Activated CD8-positive, alpha-beta memory T cell treated with anti-CD3 and anti-CD28 coated beads for 36 hours (primary cell): ENCODE data around the gene LRRC8E. TPM values are rescaled to one million over a fixed set of nuclear protein-coding genes. Genes with fewer than 3 reads are reported as not detected.

Source experiments
- CTCF ChIA-PET: fragments of 350-600 bp; sonication (Branson Sonifier 250); formaldehyde crosslinking; loops from one replicate; lab custom pipeline; 2021; ENCODE audit warnings: antibody characterized with exemption; lab: Charles Lee
- POLR2A ChIA-PET: fragments of 350-600 bp; sonication (Branson Sonifier 250); formaldehyde crosslinking; loops from one replicate; lab custom pipeline; 2021; ENCODE audit warnings: antibody characterized with exemption; lab: Charles Lee
- total RNA-seq, 2 experiments: library from RNA; stranded (reverse); gene quantifications; one replicate each; pipeline ENCODE4 v1.2.3, GENCODE V29; 2021

Gene LRRC8E
- total RNA-seq, 2 experiments from 2014 or later, result not detected

DNA sequence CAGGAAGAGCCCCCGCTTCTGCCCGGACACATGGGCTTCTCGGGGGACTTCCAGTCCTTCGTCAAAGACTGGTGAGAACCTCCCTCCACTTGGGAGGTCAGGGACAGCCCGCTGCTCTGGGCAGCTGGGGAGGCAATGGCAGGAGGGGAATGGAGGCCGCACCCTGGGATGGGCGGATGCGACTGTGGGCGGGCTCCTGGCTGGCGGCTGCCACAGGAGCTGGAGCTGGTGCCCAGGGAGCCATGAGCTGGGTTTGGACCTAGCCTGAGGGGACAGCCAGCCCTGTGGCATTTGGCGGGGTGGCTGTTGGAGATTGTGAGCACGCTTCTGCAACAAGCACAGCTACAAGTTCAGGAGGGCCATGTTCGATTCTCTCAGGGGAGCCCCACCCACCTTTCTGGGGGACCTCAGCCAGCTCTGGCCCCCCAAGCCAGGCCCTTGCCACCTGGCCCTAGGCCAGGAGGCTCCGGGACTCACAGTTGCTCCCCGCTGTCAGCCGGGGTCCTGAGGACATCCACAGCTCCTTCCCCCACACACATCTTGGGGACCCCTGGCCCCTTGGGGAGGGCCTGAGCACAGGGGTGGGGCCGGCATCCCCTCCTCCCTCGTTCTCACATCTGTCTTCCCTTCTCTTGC, 23.3 kb downstream of the LRRC8E start:
- ChIA-PET POLR2A (no interaction called here), CTCF (interaction anchor here (1.0 kb wide), 1 partner anchor 9 kb away, joined by 3 read pairs; no protein-coding TSS in a partner anchor)

DNA sequence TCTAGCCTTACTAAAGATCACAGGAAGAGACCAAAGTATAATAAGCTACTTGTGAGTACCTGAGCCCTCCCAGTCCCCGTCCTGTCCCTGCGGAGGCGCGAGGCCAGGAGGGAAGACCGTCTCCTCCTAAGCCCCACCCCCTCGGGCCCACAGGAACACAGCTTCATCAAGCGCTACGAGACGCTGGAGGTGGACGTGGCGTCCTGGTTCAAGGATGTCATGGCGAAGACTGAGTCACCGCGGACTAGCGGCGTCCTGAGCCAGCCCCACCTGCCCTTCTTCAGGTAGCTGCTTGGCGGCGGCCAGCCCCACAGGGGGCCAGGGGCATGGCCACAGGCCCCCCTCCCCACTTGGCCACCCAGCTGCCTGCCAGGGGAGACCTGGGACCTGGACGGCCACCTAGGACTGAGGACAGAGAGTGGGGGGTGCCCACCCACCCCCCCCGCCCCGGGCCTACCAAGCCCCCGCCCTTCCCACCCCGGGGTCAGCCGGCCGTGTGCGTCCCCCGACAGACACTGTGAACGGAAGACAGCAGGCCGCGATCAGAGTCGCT, 23.9 kb downstream of the LRRC8E start:
- ChIA-PET CTCF (interaction anchor here (1.0 kb wide), 1 partner anchor 10 kb away, joined by 3 read pairs; no protein-coding TSS in a partner anchor), POLR2A (no interaction called here)

DNA sequence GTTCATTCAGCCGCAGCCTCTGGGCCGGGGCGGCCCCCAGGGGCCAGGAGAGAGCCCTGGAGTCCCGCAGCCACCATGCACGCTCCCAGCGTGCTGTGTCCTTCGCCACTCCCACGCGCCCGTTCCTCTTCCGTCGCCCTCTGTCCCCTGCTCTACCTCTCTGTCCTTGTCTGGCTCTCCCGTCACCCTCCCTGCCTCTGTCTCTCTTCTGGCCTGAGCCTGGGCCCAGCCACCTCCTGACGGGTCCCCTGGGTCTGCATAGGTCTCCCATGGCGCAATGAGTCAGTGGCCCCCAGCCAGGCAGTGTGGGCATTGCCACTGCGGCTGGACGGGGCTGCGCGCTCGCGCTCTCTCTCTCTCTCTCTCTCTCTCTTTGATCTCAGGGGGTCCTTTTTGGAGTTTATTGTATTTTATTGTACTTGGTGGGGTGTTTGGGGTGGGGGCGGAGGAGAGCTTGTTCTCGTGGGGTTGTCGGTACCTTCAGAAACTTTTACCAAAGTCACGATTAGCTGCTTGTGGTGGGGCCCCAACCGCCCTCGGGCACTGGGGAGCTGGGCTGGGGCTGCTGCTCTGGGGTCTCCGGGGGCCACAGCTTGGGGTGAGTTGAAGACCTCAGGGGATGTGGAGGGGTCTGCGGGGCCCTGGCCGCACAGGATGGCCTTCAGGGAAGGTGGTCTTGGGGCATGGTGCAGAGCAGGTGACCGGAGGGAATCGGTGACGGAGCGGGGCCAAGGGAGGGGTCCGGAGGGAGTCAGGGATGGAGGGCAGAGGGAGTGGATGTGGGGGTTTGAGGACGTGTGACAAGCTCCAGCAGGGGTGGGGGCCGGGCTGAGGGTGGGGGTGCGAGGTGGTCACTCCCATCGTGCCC, 24.6 kb downstream of the LRRC8E start:
- ChIA-PET POLR2A (no interaction called here), CTCF (interaction anchor here (0.7 kb wide), 1 partner anchor 17 kb away, joined by 3 read pairs; no protein-coding TSS in a partner anchor)

DNA sequence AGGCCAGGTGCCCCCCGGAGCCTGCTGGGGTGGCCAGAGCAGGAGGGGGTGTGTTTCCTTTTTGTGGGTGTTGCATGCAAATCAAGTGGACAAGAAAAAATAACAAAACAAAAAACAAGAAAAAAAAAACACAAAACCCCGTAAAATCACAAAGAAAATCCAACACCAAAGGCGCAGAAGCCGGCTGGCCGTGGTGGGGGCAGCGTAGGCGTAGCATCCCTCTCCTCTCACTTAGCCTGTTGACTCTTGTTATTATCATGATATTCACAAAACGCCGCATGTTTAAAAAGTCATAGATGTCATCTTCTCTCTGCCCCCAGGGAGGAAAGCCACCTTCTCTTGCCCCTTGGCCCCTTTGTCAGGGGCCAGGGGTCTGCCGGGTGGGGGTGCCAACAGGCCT, 25.3 kb downstream of the LRRC8E start:
- ChIA-PET CTCF (interaction anchor here (0.7 kb wide), 1 partner anchor 16 kb away, joined by 3 read pairs; no protein-coding TSS in a partner anchor), POLR2A (no interaction called here)

DNA sequence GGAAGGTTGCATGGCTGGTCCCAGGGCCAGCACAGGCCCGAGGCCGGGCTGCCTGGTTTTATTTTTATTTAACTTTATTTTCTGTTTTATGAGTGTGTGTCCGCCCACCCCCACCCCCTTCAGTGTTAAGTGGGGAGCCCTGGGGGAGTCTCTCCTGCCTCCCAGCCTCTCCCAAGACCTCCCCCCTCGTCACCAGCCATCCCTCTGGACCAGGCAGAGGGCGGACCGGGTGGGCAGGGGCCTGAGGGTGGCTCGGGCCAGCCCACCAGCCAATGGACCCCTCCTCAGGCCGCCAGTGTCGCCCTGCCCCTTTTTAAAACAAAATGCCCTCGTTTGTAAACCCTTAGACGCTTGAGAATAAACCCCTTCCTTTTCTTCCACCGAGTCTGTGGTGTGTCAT, 25.8 kb downstream of the LRRC8E start:
- ChIA-PET CTCF (no interaction called here), POLR2A (interaction anchor here (1.0 kb wide), 1 partner anchor 45 kb away, joined by 4 read pairs; no protein-coding TSS in a partner anchor)

DNA sequence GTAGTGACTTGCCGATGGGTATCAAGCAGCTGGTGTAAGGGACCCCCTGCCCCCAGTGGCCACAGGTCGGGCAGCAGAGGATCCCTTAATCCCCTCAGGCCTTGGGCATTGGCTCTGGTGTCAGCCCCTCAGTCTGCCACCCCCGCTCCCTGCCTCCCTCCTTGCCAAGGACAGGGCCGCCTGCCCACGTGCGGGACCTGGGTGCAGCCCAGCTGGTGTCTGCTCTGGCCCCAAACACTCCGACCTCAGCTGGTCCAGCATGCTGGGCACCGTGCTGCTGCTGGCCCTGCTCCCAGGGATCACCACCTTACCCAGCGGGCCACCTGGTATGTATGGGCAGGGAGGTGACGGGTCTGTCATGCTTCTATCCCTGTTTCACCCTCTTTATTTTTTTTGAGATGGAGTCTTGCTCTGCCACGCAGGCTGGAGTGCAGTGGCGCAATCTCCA, 26.3 kb downstream of the LRRC8E start, which contains the start of gene TGFBR3L:
Gene TGFBR3L, plus strand, starts transcription at position 233 of the 448 bp plus-strand sequence.
- POLR2A ChIA-PET, result interaction anchor here (1.0 kb wide), 1 partner anchor 46 kb away, joined by 4 read pairs; no protein-coding TSS in a partner anchor

DNA sequence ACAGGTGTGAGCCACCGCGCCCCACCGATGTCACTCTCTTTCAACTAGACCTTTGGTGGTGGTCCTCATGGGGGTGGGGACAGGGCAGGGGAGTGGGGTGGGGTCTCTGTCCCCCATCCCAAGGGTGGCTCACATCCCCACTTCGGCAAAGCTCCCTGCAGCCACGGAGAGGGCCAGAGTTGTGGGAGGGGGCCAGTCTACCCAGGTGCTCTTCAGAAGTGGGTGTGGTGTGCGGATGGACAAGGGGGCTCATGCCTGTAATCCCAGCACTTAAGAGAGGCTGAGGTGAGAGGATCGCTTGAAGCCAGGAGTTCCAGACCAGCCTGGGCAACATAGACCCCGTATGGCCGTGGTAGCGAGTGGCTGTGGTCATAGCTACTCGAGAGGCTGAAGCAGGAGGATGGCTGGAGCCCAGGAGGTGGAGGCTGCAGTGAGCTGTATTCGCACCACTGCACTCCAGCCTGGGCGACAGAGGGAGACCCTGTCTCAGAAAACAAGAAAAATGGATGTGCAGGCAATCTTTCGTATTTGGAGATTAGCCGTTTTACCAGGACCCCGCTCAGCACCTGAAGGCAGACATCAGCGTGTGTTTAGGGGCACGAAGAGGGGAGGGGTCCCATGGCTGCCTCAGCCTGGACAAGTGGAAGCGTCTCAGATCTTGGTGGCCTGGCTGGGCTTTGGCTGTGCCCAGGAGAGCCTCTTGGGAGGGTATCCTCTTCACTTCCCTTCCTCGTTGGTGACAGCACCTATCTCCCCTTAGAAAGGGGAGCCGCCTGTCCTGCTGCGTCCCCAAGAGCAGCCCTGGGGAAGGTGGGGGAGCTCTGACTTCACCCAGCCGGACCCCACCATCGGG, 27.2 kb downstream of the LRRC8E start:
- ChIA-PET POLR2A (interaction anchor here (0.6 kb wide), 2 partner anchors 311 to 846 kb away, joined by 3 to 4 read pairs; partner anchors contain the start of gene ZNF557), CTCF (interaction anchor here (0.8 to 4.9 kb wide), 4 partner anchors 12 to 54 kb away, joined by 3 to 24 read pairs (median 4); partner anchors contain the start of gene MAP2K7)

More for the DNA sequence above, 26.3 kb downstream of the LRRC8E start, which contains the start of gene TGFBR3L:
- CTCF ChIA-PET, result interaction anchor here (0.8 kb wide), 1 partner anchor 54 kb away, joined by 3 read pairs; no protein-coding TSS in a partner anchor

DNA sequence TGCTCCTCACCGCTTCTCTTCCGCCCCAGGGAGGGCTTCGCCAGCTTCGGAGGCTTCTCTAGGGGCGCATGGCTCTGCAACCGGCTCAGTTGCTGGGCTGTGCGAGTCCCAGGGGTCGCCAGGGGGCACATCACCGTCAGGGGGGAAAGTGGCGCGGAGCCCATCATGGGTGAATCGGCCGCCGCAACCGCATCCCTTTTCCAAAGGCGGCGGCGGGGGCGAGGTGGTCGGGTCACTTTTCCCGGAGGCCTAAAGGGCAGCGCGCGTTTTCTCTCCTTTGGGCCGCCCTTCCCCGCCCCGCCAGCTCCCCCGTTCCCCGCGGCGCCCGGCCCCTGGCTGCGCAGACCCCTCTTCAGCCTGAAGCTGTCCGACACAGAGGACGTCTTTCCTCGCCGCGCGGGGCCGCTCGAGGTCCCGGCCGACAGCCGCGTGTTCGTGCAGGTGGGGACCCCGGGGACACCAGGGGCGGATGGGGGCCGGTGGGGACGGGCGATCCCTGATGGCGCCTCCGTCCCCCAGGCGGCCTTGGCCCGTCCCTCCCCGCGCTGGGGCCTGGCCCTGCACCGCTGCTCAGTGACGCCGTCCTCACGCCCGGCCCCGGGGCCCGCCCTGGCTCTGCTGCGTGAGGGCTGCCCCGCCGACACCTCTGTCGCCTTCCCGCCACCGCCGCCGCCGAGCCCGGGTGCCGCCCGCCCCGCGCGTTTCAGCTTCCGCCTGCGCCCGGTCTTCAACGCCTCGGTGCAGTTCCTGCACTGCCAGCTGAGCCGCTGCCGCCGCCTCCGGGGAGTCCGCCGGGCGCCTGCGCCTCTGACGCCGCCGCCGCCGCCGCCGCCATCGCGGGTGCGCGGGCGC, 28.0 kb downstream of the LRRC8E start:
- CTCF ChIA-PET, result interaction anchor here (0.9 to 4.9 kb wide), 5 partner anchors 8 to 28 kb away, joined by 3 to 24 read pairs (median 8); partner anchors contain the start of genes MAP2K7 and TIMM44
- POLR2A ChIA-PET, result interaction anchor here (0.6 kb wide), 2 partner anchors 312 to 847 kb away, joined by 3 to 4 read pairs; partner anchors contain the start of gene ZNF557

DNA sequence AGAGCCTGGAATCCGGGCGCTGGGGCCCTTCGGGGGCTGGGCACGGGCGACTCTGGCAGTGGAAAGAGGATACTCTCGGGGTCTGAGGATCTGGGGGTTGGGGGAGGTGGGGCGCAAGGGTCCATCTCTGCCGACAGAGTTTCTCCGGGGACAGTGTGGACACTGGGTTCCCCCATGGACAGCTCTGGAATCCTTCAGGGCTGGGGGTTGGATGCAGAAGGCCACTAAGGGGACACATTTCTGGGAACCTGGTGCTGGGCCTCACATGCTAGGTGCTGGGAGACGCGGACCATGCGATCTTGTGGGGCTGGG, 28.6 kb downstream of the LRRC8E start:
- CTCF ChIA-PET, result interaction anchor here (1.0 to 4.9 kb wide), 5 partner anchors 9 to 90 kb away, joined by 3 to 24 read pairs (median 8); partner anchors contain the start of genes MAP2K7 and TIMM44
- POLR2A ChIA-PET, result no interaction called here

DNA sequence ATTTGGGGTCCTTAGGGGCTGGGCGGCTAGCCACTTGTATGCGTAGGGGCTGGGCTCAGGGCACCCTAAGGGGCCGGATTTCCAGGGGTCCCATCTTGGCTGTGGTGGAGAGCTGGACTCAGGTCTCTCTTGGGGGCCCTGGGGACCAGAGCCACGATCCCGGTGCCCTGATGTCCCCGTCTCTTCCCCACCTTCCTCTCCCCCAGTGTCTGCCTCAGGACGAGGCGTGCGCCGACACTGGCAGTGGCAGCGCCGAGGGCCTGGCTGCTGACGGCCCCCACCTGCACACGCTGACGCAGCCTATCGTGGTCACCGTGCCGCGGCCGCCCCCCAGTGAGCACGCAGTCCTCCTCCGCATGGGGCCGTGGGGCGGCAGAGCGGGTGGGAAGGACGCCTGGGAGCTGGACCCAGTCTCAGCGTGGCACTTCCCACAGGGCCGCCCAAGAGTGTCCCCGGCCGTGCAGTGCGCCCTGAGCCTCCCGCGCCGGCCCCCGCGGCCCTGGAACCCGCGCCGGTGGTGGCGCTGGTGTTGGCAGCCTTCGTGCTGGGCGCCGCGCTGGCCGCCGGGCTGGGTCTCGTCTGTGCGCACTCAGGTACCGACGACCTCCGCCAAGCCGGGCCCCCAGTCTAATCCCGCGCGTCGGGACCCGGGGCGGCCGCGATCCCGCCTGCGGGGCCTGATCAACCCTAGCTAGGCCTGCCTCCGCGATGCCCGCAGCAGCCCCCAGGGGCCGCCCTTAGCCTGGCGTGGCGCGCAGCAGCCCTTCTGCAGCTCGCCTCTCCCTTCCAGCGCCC, 29.2 kb downstream of the LRRC8E start:
- ChIA-PET CTCF (interaction anchor here (0.8 to 4.9 kb wide), 7 partner anchors 9 to 91 kb away, joined by 3 to 24 read pairs (median 4); partner anchors contain the start of genes ELAVL1, MAP2K7 and TIMM44), POLR2A (interaction anchor here (0.6 kb wide), 1 partner anchor 137 kb away, joined by 3 read pairs; no protein-coding TSS in a partner anchor)

DNA sequence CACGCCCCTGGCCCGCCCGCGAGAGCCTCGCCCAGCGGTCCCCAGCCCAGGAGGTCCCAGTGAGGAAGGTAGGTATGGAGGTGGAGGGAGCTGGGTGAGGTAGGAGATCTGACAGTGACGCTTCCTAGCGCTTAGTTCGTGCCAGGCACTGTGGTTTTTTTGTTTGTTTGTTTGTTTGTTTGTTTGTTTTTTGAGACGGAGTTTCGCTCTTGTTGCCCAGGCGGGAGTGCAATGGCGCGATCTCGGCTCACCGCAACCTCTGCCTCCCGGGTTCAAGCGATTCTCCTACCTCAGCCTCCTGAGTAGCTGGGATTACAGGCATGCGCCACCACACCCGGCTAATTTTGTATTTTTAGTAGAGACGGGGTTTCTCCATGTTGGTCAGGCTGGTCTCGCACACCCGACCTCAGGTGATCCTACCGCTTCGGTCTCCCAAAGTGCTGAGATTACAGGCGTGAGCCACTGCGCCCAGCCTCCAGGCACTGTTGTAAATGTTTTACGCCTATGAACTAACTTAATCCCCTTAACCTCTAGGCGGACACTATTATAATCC, 29.8 kb downstream of the LRRC8E start:
- ChIA-PET CTCF (interaction anchor here (0.8 to 4.9 kb wide), 7 partner anchors 10 to 91 kb away, joined by 3 to 24 read pairs (median 4); partner anchors contain the start of genes ELAVL1, MAP2K7 and TIMM44), POLR2A (interaction anchor here (0.6 kb wide), 1 partner anchor 137 kb away, joined by 3 read pairs; no protein-coding TSS in a partner anchor)

DNA sequence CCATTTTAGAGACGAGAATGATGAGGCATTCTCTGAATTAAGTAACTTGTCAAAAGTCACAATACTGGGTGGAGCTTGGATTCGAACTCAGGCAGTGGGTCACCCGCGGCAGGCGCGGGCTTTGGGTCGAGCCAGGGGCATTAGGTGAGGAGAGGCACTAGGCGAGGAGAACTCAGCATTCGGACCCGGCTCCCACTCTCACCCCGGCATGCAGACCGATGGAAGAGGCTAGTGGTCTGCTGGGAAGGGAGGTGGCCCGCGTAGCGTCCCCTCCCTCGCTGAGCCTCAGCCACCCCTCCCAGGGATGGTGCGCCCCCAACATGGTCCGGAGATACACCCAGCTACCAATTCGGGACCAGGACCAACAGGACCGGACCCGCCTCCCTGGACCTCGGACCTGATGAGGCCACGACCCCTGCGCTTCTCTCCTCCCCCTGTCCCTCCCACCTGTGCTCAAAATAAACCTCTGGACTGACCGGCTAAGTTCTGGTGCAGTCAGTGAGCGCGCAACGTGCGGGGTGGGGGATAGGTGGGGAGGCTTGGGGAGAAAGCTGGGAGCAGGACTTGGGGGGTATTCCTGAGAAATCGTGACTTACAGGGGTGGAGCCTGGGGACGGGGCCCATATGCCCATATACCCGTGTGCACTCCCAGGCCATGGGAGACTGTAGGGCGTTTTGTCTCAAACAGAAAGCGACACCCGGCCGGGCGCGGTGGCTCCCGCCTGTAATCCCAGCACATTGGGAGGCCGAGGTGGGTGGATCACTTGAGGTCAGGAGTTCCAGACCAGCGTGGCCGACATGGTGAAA, 30.5 kb downstream of the LRRC8E start:
- CTCF ChIA-PET, result interaction anchor here (0.6 to 4.9 kb wide), 9 partner anchors 10 to 913 kb away, joined by 3 to 24 read pairs (median 5); partner anchors contain the start of genes ELAVL1, MAP2K7 and TIMM44
- POLR2A ChIA-PET, result interaction anchor here (0.6 to 0.7 kb wide), 2 partner anchors 25 to 350 kb away, joined by 3 to 4 read pairs; partner anchors contain the start of gene TIMM44

DNA sequence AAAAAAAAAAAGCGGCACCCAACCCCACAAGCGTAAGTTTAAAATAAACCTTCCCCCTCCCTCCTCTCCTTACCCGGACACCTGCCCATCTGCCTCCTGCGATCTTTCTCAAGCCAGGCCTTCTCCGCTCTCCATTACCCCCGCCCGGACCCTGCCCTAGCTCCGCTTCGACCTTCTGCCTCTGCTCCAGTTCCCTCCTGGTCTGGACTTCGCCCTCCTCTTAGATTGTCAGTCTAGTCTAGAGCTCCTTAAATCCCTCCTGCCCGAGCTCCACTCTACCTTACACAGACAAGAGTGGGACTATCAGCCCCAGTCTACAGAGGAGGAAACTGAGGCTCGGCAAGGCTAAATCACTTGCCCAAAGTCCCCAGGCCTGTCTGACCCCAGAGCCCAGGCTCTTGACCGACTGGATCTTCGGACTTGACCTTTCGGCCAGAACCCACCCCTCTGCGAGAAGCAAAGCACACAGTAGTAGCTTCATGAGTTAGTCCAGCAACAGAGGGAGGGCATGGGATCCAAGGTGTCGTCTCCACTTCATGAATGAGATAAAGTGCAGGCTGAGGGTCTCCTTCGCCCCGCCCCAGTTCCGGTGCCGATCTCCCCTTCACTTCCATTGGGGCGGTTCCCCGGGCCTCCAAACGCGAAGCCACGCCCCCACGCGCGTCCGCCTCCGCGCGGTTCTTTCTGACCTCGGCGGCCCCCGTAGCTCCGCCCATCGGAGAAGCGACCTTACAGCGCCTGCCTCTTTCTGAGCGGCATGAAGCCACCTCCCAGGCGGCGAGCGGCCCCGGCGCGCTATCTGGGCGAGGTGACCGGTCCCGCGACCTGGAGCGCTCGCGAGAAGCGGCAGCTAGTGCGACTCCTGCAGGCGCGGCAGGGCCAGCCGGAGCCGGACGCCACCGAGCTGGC, 31.6 kb downstream of the LRRC8E start, which contains the start of gene SNAPC2:
Gene SNAPC2, plus strand, starts transcription at position 729 of the 909 bp plus-strand sequence. Its CDS starts 29 bp downstream, at position 758.
- CTCF ChIA-PET, result interaction anchor here (0.6 to 4.9 kb wide), 5 partner anchors 16 to 912 kb away, joined by 3 to 24 read pairs (median 5); partner anchors contain the start of genes MAP2K7 and TIMM44
- POLR2A ChIA-PET, result interaction anchor here (0.6 to 2.1 kb wide), 6 partner anchors 16 to 86 kb away, joined by 3 to 14 read pairs (median 6); partner anchors contain the start of genes ELAVL1, MAP2K7 and TIMM44
